OCI-LY7 (cell line): ENCODE data around the gene MYNN. TPM values are rescaled to one million over a fixed set of nuclear protein-coding genes. Genes with fewer than 3 reads are reported as not detected.

Source experiments
- BruUV-seq: library from RNA; stranded (reverse); fragments of 400-500 nt; replicated peaks from 2 replicates; lab custom pipeline; 2021; lab: Mats Ljungman, UMichigan
- CTCF ChIA-PET: fragments of 300-600 bp; sonication (Branson Sonifier 250); formaldehyde crosslinking; loops from one replicate; lab custom pipeline; 2022; ENCODE audit warnings: antibody characterized with exemption; ENCODE audit not compliant: unreplicated experiment; lab: Charles Lee
- POLR2A ChIA-PET: fragments of 300-600 bp; sonication (Branson Sonifier 250); formaldehyde crosslinking; loops from one replicate; lab custom pipeline; 2022; ENCODE audit warnings: antibody characterized with exemption; lab: Charles Lee
- DNase-seq: peaks from one replicate; pipeline ENCODE4 v3.0.0-alpha.2; 2015; ENCODE audit warnings: low spot score
- H2AFZ ChIP-seq: fragments of 200-600 bp; sonication (generic), shearing (Covaris generic); 2 replicates; pipeline ENCODE4 v1.6.1; 2014; ENCODE audit warnings: mild to moderate bottlenecking, antibody characterized with exemption, low read length, moderate library complexity
- H3K27ac ChIP-seq: fragments of 200-600 bp; sonication (generic); 2 replicates; pipeline ENCODE4 v1.5.1; 2014; ENCODE audit warnings: mixed run types, low read depth, mild to moderate bottlenecking, moderate library complexity, low read length, inconsistent platforms; ENCODE audit not compliant: poor library complexity, severe bottlenecking
- H3K36me3 ChIP-seq: fragments of 200-600 bp; sonication (generic); 2 replicates; pipeline ENCODE4 v1.6.1; 2014; ENCODE audit warnings: mild to moderate bottlenecking, antibody characterized with exemption, low read length, moderate library complexity, mixed read lengths; ENCODE audit not compliant: insufficient read depth
- H3K4me1 ChIP-seq: fragments of 200-600 bp; sonication (generic); 2 replicates; pipeline ENCODE4 v1.5.1; 2014; ENCODE audit warnings: mild to moderate bottlenecking, low read length; ENCODE audit not compliant: insufficient read depth, poor library complexity, severe bottlenecking
- H3K4me2 ChIP-seq: fragments of 200-600 bp; sonication (generic); 2 replicates; pipeline ENCODE4 v1.6.1; 2014; ENCODE audit warnings: mild to moderate bottlenecking, low read length
- H3K4me3 ChIP-seq: fragments of 200-600 bp; sonication (generic); 2 replicates; pipeline ENCODE4 v1.5.1; 2014; ENCODE audit warnings: mild to moderate bottlenecking, low read depth, low read length; ENCODE audit not compliant: poor library complexity, severe bottlenecking
- H3K79me2 ChIP-seq: fragments of 200-600 bp; sonication (generic); 2 replicates; pipeline ENCODE4 v1.6.1; 2016; ENCODE audit warnings: low read depth, mild to moderate bottlenecking, low read length, moderate library complexity, mixed read lengths; ENCODE audit not compliant: insufficient read depth
- H3K9me2 ChIP-seq: fragments of 200-600 bp; sonication (generic); 2 replicates; pipeline ENCODE4 v1.6.1; 2016; ENCODE audit warnings: mild to moderate bottlenecking, low read length, mixed read lengths; ENCODE audit not compliant: insufficient read depth
- H3K9me3 ChIP-seq: fragments of 200-600 bp; sonication (generic); 2 replicates; pipeline ENCODE4 v1.6.1; 2014; ENCODE audit warnings: mild to moderate bottlenecking, mixed run types, low read length, mixed read lengths
- H4K20me1 ChIP-seq: fragments of 200-600 bp; sonication (generic); 2 replicates; pipeline ENCODE4 v1.6.1; 2014; ENCODE audit warnings: mild to moderate bottlenecking, antibody characterized with exemption, low read length, moderate library complexity, mixed read lengths; ENCODE audit not compliant: insufficient read depth
- CTCF ChIP-seq: fragments of 200-600 bp; sonication (generic); conservative IDR thresholded peaks from 2 replicates; pipeline ENCODE4 v1.5.1; 2014; ENCODE audit warnings: mild to moderate bottlenecking, antibody characterized with exemption, low read length, moderate library complexity, mixed read lengths
- EZH2phosphoT487 ChIP-seq: fragments of 200-600 bp; sonication (generic); IDR thresholded peaks from 2 replicates; pipeline ENCODE4 v1.6.1; 2018; ENCODE audit warnings: low read depth, borderline replicate concordance, mild to moderate bottlenecking, mixed run types, antibody characterized with exemption, low read length, moderate library complexity, mixed read lengths
- intact Hi-C: fragments of 100-400 bp; cut with micrococcal nuclease; formaldehyde crosslinking; loops from one replicate; pipeline ENCODE4 v1.10.0; 2022; ENCODE audit not compliant: unreplicated experiment
- total RNA-seq, 2 experiments: library from RNA; depleted of rRNA in 1 of 2; stranded (reverse); fragments of >200 nt in 1 of 2; shearing (Covaris generic) in 1 of 2; gene quantifications; 2 replicates each; pipeline ENCODE4 v1.2.3, GENCODE V29; 2014 to 2022

MYNN gene
- total RNA-seq, 2 experiments from 2014 or later: 12.1 to 13.1 TPM

- Histone ChIP-seq H3K27ac (peak within 1 kb of the TSS; percentile 28), H3K4me2 (peak within 1 kb of the TSS; percentile 85), H3K79me2 (no peaks in the 10 kb centered on the region), H3K9me3 (peaks cover 8% of the 10 kb centered on the region), H3K36me3 (no peaks in the 10 kb centered on the region; the same call in 1 of the 2 replicates), H4K20me1 (no peaks in the 10 kb centered on the region), H3K9me2 (no peaks in the 10 kb centered on the region), H3K4me3 (peak within 1 kb of the TSS; percentile 70), H2AFZ (peak within 1 kb of the TSS; percentile 90), H3K4me1 (peaks cover 23% of the 10 kb centered on the region)
- peak; percentile 88 for DNase-seq
- TF ChIP-seq EZH2phosphoT487: no peak
- no peak for TF ChIP-seq CTCF
- POLR2A ChIA-PET: interaction anchor here (0.6 kb wide), 1 partner anchor 407 kb away, joined by 3 read pairs; no protein-coding TSS in a partner anchor
- intact Hi-C loops: loop anchor here (2.0 to 5.0 kb wide), 6 partner anchors 48 to 547 kb away; partner anchors contain the start of genes LRRC34, LRRIQ4, PHC3 and SEC62
- CTCF ChIA-PET: no interaction called here
- BruUV-seq: no TSS peak
These were observed 8.1 kb upstream of the MYNN start, which contains the start of gene TERC for GRCh38 chr3:169764882-169765612. TERC (minus strand) TSS chr3:169765060.

GRCh38 chr3:169769287-169770181, 3.7 kb upstream of the MYNN start, which contains the start of gene ACTRT3:
ACTRT3 (minus strand) TSS chr3:169769561; CDS start chr3:169769520, 41 bp downstream.
- H3K9me2 ChIP-seq: no peaks in the 10 kb centered on the region
- TF ChIP-seq EZH2phosphoT487: no peak
- 0 out of 2 replicates have a peak, but pooled peaks have one; percentile 21 for TF ChIP-seq CTCF
- H4K20me1 ChIP-seq: no peaks in the 10 kb centered on the region
- ChIA-PET POLR2A (interaction anchor here (0.5 to 0.9 kb wide), 7 partner anchors 43 to 1105 kb away, joined by 3 to 4 read pairs (median 3); no protein-coding TSS in a partner anchor), CTCF (interaction anchor here (0.6 kb wide), 1 partner anchor 73 kb away, joined by 5 read pairs; no protein-coding TSS in a partner anchor)
- H3K4me1 ChIP-seq: peaks cover 18% of the 10 kb centered on the region
- no peaks in the 10 kb centered on the region for H3K9me3 ChIP-seq
- peaks cover 10% of the 10 kb centered on the region for H3K79me2 ChIP-seq
- no TSS peak for BruUV-seq
- peak within 1 kb of the TSS; percentile 73 for H3K4me3 ChIP-seq
- DNase-seq: peak; percentile 83
- peak within 1 kb of the TSS; percentile 53 for H3K27ac ChIP-seq
- intact Hi-C loops: loop anchor here (5.0 to 10.0 kb wide), 5 partner anchors 73 to 1677 kb away; partner anchors contain the start of gene PHC3
- peak within 1 kb of the TSS; percentile 100 for H2AFZ ChIP-seq
- peak within 1 kb of the TSS; percentile 97 for H3K4me2 ChIP-seq
- peaks cover 5% of the 10 kb centered on the region; the same call in 1 of the 2 replicates for H3K36me3 ChIP-seq
